Measurements from ENCODE around the gene POLR2A. TPM values are rescaled to one million over a fixed set of nuclear protein-coding genes. Genes with fewer than 3 reads are reported as not detected.

The POLR2A gene
- polyA plus RNA-seq, 3 donors = 12.1 to 27.9 (median 25.4) TPM

GRCh38 chr17:7502987-7503386, 18.8 kb downstream of the POLR2A start:
- DNase-seq = no peak
- 94% methylated on average over 14 of the region's 14 CpGs for WGBS (ENCODE audit: insufficient coverage)
- TF ChIP-seq CTCF (IDR thresholded peaks at IDR 0.05) = peak; percentile 40
- peaks cover 4% of the 10 kb centered on the region for H3K79me2 ChIP-seq (ENCODE audit: insufficient read depth, low read length)
- no peaks in the 10 kb centered on the region for H3K4me1 ChIP-seq (ENCODE audit: control insufficient read depth in 1 of 2, insufficient read depth in 2 of 2, low read length in 2 of 2)
- H3K9me3 ChIP-seq (replicated peaks in 1 of 2; ENCODE audit: control insufficient read depth in 1 of 2, insufficient read depth in 1 of 2, low read length in 2 of 2) = no peaks in the 10 kb centered on the region
- H3K27me3 ChIP-seq (ENCODE audit: control insufficient read depth in 2 of 2, insufficient read depth in 2 of 2, low read length in 2 of 2) = no peaks in the 10 kb centered on the region
- no peak overlapping the region for H3K9ac ChIP-seq (ENCODE audit: insufficient read depth, low read length, poor library complexity, severe bottlenecking)
- no peaks in the 10 kb centered on the region for H3K4me1 Mint-ChIP-seq
- H3K4me3 Mint-ChIP-seq = no peak overlapping the region
- intact Hi-C loops (cut with micrococcal nuclease) = loop anchor here in 1 of 2 donors (5.0 kb wide), 1 partner anchor 84 kb away; no protein-coding TSS in a partner anchor
- H3K36me3 ChIP-seq (replicated peaks in 1 of 2; ENCODE audit: control insufficient read depth in 1 of 2, insufficient read depth in 2 of 2, low read length in 2 of 2) = peaks cover 86 to 97% of the 10 kb centered on the region in 2 donors
- no peak overlapping the region for H3K4me2 ChIP-seq (replicated peaks; ENCODE audit: extremely low read depth, low read length, poor library complexity, severe bottlenecking)
- H3K4me3 ChIP-seq (replicated peaks in 1 of 3; ENCODE audit: low read depth in 2 of 3, low read length in 3 of 3) = no peak overlapping the region
- H3K9me3 Mint-ChIP-seq = no peaks in the 10 kb centered on the region
- peak overlapping the region in 2 of 7 donors; percentile 48 to 74 for H3K27ac Mint-ChIP-seq
- H3K27ac ChIP-seq (ENCODE audit: low read depth in 1 of 2, low read length in 2 of 2) = no peak overlapping the region
- H3K36me3 Mint-ChIP-seq = peaks cover 84 to 97% of the 10 kb centered on the region in 2 donors
- H2AFZ ChIP-seq (ENCODE audit: insufficient read depth, low read depth, low read length, poor library complexity, severe bottlenecking) = no peak overlapping the region
- peaks cover 37% of the 10 kb centered on the region for H4K20me1 ChIP-seq (ENCODE audit: insufficient read depth, low read length)
- H3K27me3 Mint-ChIP-seq (ENCODE audit: low read depth in 3 of 3) = peaks cover 0 to 1% (median 1%) of the 10 kb centered on the region in 3 donors

GRCh38 chr17:7503521-7503920, 19.4 kb downstream of the POLR2A start:
- Histone ChIP-seq H3K27ac (ENCODE audit: low read depth in 1 of 2, low read length in 2 of 2) (no peak overlapping the region), H3K36me3 (replicated peaks in 1 of 2; ENCODE audit: control insufficient read depth in 1 of 2, insufficient read depth in 2 of 2, low read length in 2 of 2) (peaks cover 86 to 97% of the 10 kb centered on the region in 2 donors), H3K9me3 (replicated peaks in 1 of 2; ENCODE audit: control insufficient read depth in 1 of 2, insufficient read depth in 1 of 2, low read length in 2 of 2) (no peaks in the 10 kb centered on the region), H3K4me2 (replicated peaks; ENCODE audit: extremely low read depth, low read length, poor library complexity, severe bottlenecking) (no peak overlapping the region), H3K79me2 (ENCODE audit: insufficient read depth, low read length) (peaks cover 4% of the 10 kb centered on the region), H3K4me3 (replicated peaks in 1 of 3; ENCODE audit: low read depth in 2 of 3, low read length in 3 of 3) (no peak overlapping the region), H3K9ac (ENCODE audit: insufficient read depth, low read length, poor library complexity, severe bottlenecking) (no peak overlapping the region), H2AFZ (ENCODE audit: insufficient read depth, low read depth, low read length, poor library complexity, severe bottlenecking) (no peak overlapping the region), H3K27me3 (ENCODE audit: control insufficient read depth in 2 of 2, insufficient read depth in 2 of 2, low read length in 2 of 2) (no peaks in the 10 kb centered on the region), H3K4me1 (ENCODE audit: control insufficient read depth in 1 of 2, insufficient read depth in 2 of 2, low read length in 2 of 2) (no peaks in the 10 kb centered on the region), H4K20me1 (ENCODE audit: insufficient read depth, low read length) (peaks cover 33% of the 10 kb centered on the region)
- Mint-ChIP-seq H3K27ac (peak overlapping the region in 1 of 7 donors; percentile 1), H3K27me3 (ENCODE audit: low read depth in 3 of 3) (peaks cover 1 to 2% (median 1%) of the 10 kb centered on the region in 3 donors), H3K4me1 (no peaks in the 10 kb centered on the region), H3K36me3 (peaks cover 84 to 97% of the 10 kb centered on the region in 2 donors), H3K9me3 (no peaks in the 10 kb centered on the region), H3K4me3 (no peak overlapping the region)
- DNase-seq = no peak
- TF ChIP-seq CTCF (IDR thresholded peaks at IDR 0.05) = no peak
- WGBS (ENCODE audit: insufficient coverage) = 95% methylated on average over 8 of the region's 8 CpGs
- intact Hi-C loops (cut with micrococcal nuclease) = loop anchor here in 1 of 2 donors (5.0 kb wide), 1 partner anchor 84 kb away; no protein-coding TSS in a partner anchor

Data from CD14-positive monocyte (primary cell).